ENCODE measurements around the gene PDCD10.

DNA sequence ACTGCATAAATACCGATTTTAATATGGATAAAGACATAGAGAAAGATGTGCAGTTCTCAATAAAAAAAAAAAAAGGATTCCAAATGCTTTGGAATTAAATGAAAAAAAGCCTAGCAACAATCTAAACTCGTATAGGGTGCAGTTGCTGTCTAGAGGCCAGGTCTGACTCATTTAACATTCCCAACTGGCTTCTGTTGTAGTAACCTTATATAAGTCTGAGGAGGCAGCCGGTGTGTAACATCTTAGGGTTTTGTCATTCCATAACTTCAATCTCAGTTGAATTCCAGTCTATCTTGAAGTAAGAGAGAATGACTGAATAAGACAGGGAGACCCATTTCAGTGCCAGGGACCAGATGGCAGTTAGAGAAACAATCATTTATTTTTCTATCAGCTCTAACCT is 6.5 kb downstream of the PDCD10 start:
- TF ChIP-seq, protein P1, sequence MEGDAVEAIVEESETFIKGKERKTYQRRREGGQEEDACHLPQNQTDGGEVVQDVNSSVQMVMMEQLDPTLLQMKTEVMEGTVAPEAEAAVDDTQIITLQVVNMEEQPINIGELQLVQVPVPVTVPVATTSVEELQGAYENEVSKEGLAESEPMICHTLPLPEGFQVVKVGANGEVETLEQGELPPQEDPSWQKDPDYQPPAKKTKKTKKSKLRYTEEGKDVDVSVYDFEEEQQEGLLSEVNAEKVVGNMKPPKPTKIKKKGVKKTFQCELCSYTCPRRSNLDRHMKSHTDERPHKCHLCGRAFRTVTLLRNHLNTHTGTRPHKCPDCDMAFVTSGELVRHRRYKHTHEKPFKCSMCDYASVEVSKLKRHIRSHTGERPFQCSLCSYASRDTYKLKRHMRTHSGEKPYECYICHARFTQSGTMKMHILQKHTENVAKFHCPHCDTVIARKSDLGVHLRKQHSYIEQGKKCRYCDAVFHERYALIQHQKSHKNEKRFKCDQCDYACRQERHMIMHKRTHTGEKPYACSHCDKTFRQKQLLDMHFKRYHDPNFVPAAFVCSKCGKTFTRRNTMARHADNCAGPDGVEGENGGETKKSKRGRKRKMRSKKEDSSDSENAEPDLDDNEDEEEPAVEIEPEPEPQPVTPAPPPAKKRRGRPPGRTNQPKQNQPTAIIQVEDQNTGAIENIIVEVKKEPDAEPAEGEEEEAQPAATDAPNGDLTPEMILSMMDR (IDR thresholded peaks at IDR 0.05) = no peak
- TF ChIP-seq POLR2A (IDR thresholded peaks at IDR 0.05) = no peak

Data from esophagus squamous epithelium (tissue), 4 donors.